ENCODE data around the gene DCLK1.

Gene DCLK1

DNA sequence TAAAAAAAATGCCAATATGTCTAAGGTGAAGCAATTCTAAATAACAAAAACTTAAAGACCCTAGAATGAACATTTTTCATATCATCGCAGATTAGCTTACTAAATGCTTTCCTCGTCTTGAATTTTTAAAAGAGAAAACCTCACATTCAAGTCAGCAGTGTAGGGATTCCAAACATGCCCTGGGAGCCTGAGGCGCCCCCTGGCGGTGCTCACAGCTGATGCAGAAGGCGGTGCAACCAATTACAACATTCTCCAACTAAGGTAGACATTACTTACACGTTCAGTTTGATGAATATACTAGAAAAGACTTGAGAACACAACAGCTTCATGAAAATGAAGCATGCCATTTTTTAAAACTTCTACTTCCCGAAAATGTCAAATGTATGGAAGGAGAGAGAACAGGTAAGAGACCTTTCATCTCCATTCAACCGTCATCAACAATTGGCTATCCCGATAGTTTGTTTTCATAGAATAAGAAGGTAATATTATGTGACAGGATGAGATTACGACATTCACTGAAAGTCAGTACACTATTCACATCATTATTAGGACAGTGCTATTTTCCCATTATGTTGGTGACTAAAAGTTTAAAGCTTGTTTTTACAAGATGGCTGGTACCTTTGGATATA, 304.4 kb downstream of the DCLK1 start:
- DNase-seq (ENCODE audit: low read depth), result no peak

DNA sequence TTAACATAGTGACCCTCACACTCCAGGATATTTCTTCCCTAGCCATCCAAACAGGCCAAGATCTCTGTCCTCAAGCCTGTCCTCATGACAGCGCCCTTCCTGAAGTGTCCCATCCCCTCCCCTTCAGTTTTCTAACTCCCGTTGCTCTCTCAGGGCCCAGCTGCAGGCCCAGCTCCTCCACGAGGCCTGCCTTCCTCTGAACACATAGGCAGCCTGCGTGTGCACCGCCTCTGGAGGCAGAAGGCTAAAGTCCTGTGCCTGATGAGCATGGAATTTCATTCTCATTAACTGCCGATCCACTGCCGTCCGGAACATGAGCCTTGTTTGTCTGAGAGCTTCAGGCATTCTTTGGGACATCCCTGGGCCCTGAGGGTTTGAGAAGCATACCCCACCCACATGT, 306.4 kb downstream of the DCLK1 start:
- DNase-seq (ENCODE audit: low read depth), result no peak

- no peak for DNase-seq (ENCODE audit: low read depth)
Observed at GRCh38 chr13:35824395-35824794, 306.8 kb downstream of the DCLK1 start.

DNA sequence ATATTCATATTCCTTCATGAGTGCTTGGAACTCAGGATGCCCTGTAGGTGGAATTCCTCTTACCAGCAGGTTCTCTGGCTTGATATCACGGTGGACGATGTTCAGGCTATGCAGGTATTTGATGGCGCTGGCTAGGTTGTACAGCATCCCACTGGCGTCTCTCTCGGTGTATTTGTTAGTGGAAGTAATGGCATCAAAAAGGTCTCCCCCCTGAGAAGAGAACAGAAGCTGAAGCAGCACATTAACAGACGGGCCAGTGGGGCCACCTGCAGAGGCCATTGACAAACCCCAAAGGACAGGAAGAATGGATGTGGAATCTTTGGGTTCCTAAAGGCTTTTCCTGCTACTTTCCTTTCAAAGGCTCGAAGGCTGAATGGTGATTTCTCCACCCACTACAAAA, 308.5 kb downstream of the DCLK1 start:
- DNase-seq (ENCODE audit: low read depth), result no peak

- no peak for DNase-seq (ENCODE audit: low read depth)
Observed at GRCh38 chr13:35818633-35819067, 312.5 kb downstream of the DCLK1 start.

DNA sequence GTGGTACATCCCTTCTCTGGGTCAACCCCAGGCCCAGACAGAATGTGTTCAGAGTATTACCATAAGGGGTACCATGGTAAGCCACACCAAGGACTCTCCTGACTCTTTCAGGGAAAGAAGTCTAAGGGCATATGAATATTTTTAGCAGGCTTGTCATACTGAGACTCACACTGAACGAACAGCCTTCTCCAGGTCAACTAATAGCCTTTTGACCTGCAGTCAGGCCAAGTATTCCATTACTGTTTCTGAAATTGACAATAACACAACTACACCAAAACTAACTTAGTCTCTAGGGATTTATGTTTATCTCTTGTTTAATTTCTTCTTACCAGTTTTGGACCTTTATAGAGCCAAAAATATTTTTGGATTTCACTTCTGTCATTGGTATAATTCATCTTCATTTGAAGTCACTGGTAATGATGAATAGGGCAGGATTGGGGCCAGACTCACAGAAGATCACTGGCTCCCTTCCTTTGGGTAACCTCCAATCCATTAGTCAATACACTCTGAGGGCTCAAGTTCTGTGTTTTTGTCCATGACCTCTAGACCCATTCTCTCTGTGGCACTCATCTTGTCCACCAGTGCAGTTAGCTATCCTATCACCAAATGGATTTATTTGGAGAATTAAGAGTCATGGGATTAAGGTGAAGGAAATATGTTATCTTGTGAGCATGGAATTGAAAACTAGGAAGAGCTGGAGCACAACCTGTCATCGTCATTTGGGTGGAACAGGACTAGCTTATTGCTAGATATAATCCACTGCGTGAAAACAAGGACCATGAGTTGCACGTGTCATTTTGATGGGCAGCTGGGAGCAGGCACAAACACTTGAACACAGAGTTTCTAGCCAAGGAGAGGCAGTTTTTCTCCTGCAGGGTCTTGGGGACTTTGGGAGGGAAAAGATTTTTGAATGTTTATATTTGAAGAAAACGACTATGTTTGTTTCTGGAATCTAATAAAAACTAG, 313.3 kb downstream of the DCLK1 start:
- DNase-seq (ENCODE audit: low read depth), result no peak

- DNase-seq (ENCODE audit: low read depth), result no peak
Observed at GRCh38 chr13:35814605-35815011, 316.6 kb downstream of the DCLK1 start.

DNA sequence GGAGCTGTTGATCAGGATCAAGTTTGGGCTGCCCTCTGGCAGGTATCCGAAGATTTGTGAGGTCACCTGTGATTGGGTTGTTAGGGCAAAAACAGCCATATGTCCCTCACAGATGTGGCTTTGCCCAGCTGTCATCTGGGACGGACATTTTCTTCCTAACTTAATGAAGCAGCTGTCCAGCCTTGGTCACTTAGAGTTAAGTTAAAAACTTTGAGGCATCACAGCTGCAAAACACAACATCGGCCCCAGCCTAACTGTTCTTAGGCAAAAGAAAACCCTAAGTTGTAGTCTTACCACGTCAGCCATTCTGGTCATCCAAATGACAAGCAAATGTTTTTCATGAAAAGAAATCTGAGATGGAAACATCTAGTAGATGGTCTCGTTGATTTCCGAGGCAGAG, 318.4 kb downstream of the DCLK1 start:
- DNase-seq (ENCODE audit: low read depth), result no peak

DNA sequence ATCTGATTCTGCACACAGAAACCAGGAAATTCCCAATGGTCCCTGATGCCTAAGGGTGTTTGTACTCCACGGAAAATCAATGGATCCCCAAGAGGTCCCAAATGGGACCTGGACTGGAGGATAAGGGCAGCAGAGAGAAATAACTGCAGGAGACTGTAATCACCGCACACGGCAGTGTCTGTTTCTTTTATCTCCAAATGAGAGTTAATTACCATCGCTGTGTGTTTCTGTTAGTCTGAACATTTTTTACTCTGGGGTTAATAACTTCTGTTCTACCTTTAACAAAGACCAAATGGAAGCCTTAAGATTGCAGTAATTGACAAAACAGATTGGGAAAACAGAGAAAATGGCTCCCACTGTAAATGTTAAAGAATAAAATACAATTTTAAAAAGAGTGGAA, 320.9 kb downstream of the DCLK1 start:
- no peak for DNase-seq (ENCODE audit: low read depth)

GRCh38 chr13:35808846-35809245, 322.3 kb downstream of the DCLK1 start:
- no peak for DNase-seq (ENCODE audit: low read depth)

DNA sequence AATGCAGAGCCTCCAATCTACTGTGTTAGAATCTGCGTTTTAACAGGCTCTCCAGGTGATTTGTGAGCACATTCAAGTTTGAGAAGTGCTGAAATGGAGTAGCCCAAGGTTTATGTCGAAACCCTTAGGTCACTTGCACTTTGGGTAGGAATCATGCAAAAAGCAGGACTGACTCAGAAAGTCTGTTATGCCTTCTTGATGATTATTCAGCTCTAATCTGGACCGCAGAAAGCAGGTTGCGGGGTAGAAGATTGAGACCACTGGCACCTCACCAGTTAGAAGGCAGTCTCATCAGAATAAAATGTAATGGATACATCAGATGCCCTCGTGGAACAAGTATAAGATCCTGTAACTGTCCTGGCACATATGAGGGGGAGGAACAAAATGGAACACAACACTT, 326.3 kb downstream of the DCLK1 start:
- DNase-seq (ENCODE audit: low read depth), result no peak

DNA sequence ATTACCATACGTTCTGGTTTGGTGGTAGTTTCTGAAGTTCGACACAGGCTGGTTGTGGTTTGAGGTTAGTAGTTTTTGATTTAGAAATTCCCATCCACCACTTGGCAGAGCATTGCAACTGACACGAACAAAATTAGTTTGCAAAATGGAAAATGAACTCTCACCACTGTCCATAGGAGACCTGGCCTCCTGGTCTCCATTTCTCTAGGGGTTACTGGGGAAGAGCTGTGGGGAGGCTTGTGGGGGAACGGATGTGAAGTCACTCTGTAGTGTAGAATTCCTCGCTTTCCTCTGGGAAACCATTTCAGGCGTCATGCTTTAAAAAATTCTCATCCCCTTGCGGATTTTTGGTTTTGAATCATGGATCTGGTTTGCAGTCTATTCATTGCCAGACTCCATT, 333.2 kb downstream of the DCLK1 start:
- no peak for DNase-seq (ENCODE audit: low read depth)

GRCh38 chr13:35797244-35797643, 333.9 kb downstream of the DCLK1 start:
- no peak for DNase-seq (ENCODE audit: low read depth)

DNA sequence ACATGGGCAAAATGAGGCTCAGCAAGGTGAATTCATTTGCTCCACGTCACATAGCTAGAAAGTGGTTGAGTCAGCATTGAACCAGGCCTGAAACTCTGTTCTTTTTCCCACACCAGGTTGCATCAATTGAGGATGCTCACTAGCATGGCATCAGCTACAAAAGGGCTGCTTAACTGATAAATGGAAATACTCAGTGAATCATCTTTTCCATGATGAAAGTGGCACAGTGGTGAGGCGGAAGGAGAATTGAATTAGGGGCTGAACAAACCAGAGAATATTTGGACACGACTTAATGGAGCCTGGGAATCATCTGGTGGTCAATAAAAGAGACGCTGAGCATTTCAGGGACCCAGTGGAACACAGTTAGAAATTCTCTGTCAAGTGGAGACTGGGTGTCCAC, 334.6 kb downstream of the DCLK1 start:
- no peak for DNase-seq (ENCODE audit: low read depth)

DNA sequence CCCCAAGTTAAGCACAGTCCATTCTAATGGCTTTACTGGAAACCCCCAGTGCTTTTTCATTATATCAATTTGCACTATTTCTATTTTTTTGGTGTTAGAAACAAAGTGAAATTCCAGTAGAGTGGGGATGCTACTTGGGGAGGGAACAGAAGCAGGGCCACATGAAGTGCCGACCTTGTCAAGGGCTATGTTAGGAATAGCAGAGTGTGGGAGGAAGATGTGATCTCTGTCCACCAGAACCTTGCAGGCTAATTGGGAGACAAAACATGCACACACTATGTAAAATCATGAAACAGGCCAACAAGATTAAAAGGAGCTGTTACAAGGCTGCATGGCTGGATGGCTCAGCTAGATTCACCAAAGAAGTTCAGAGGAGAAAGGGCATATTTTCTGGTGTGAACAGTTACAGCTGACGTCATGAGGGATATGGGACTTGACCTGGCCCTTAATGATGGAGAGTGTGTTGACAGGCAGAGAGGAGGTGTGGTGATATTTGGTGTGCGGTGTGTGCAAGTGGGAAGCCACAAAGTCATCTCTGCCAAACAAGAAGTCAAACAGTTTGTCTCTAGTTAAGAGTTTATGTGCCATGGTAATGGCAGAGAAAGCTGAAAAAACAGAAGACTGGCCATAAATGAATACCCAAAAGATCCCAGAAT, 336.3 kb downstream of the DCLK1 start:
- DNase-seq (ENCODE audit: low read depth), result no peak

- DNase-seq (ENCODE audit: low read depth), result no peak
Observed at GRCh38 chr13:35793823-35794222, 337.4 kb downstream of the DCLK1 start.

GRCh38 chr13:35792911-35793310, 338.3 kb downstream of the DCLK1 start:
- no peak for DNase-seq (ENCODE audit: low read depth)

- DNase-seq (ENCODE audit: low read depth), result no peak
Observed at GRCh38 chr13:35792021-35792420, 339.2 kb downstream of the DCLK1 start.

GRCh38 chr13:35791184-35791851, 339.9 kb downstream of the DCLK1 start:
- no peak for DNase-seq (ENCODE audit: low read depth)

GRCh38 chr13:35789335-35790165, 341.6 kb downstream of the DCLK1 start:
- no peak for DNase-seq (ENCODE audit: low read depth)

GRCh38 chr13:35787937-35788336, 343.2 kb downstream of the DCLK1 start:
- DNase-seq (ENCODE audit: low read depth), result no peak

Measured in activated T-helper 1 cell treated with Interleukin-2 at 50 U/mL for 16 hours (primary cell).